Measurements from ENCODE around the gene RAB11A.

The RAB11A gene

GRCh38 chr15:65916664-65917406 lies 47.5 kb downstream of the RAB11A start:
- DNase-seq (ENCODE audit: low read depth, low spot score): no peak

- no peak for DNase-seq (ENCODE audit: low read depth, low spot score)
Observed at GRCh38 chr15:65917407-65917756, 48.1 kb downstream of the RAB11A start.

- DNase-seq (ENCODE audit: low read depth, low spot score): no peak
Observed at GRCh38 chr15:65917936-65918335, 48.6 kb downstream of the RAB11A start.

- DNase-seq (ENCODE audit: low read depth, low spot score): no peak
Observed at GRCh38 chr15:65918357-65918920, 49.1 kb downstream of the RAB11A start.

- no peak for DNase-seq (ENCODE audit: low read depth, low spot score)
Observed at GRCh38 chr15:65918945-65919344, 49.7 kb downstream of the RAB11A start.

- DNase-seq (ENCODE audit: low read depth, low spot score): no peak
Observed at GRCh38 chr15:65919353-65919752, 50.1 kb downstream of the RAB11A start.

- no peak for DNase-seq (ENCODE audit: low read depth, low spot score)
Observed at GRCh38 chr15:65920121-65920520, 50.8 kb downstream of the RAB11A start.

- no peak for DNase-seq (ENCODE audit: low read depth, low spot score)
Observed at GRCh38 chr15:65920825-65921309, 51.6 kb downstream of the RAB11A start.

- DNase-seq (ENCODE audit: low read depth, low spot score): no peak
Observed at GRCh38 chr15:65921780-65922179, 52.5 kb downstream of the RAB11A start.

- no peak for DNase-seq (ENCODE audit: low read depth, low spot score)
Observed at GRCh38 chr15:65922621-65923020, 53.3 kb downstream of the RAB11A start.

- DNase-seq (ENCODE audit: low read depth, low spot score): no peak
Observed at GRCh38 chr15:65923264-65923663, 54.0 kb downstream of the RAB11A start.

GRCh38 chr15:65924004-65924403 lies 54.7 kb downstream of the RAB11A start:
- DNase-seq (ENCODE audit: low read depth, low spot score): no peak

GRCh38 chr15:65925338-65925737 lies 56.0 kb downstream of the RAB11A start:
- DNase-seq (ENCODE audit: low read depth, low spot score): no peak

- no peak for DNase-seq (ENCODE audit: low read depth, low spot score)
Observed at GRCh38 chr15:65926459-65926858, 57.2 kb downstream of the RAB11A start.

GRCh38 chr15:65926899-65927298 lies 57.6 kb downstream of the RAB11A start:
- no peak for DNase-seq (ENCODE audit: low read depth, low spot score)

GRCh38 chr15:65927545-65927944 lies 58.3 kb downstream of the RAB11A start:
- no peak for DNase-seq (ENCODE audit: low read depth, low spot score)

- no peak for DNase-seq (ENCODE audit: low read depth, low spot score)
Observed at GRCh38 chr15:65929573-65929972, 60.3 kb downstream of the RAB11A start.

GRCh38 chr15:65930134-65930533 lies 60.8 kb downstream of the RAB11A start:
- DNase-seq (ENCODE audit: low read depth, low spot score): no peak

- no peak for DNase-seq (ENCODE audit: low read depth, low spot score)
Observed at GRCh38 chr15:65931221-65931620, 61.9 kb downstream of the RAB11A start.

GRCh38 chr15:65935391-65935790 lies 66.1 kb downstream of the RAB11A start:
- DNase-seq (ENCODE audit: low read depth, low spot score): no peak

- no peak for DNase-seq (ENCODE audit: low read depth, low spot score)
Observed at GRCh38 chr15:65936282-65936681, 67.0 kb downstream of the RAB11A start.

GRCh38 chr15:65937054-65937453 lies 67.8 kb downstream of the RAB11A start:
- no peak for DNase-seq (ENCODE audit: low read depth, low spot score)

GRCh38 chr15:65937476-65937875 lies 68.2 kb downstream of the RAB11A start:
- DNase-seq (ENCODE audit: low read depth, low spot score): no peak

Data from smooth muscle cell of the brain vasculature (primary cell).